ENCODE data around the gene PCDH9. TPM values are rescaled to one million over a fixed set of nuclear protein-coding genes. Genes with fewer than 3 reads are reported as not detected.

Gene PCDH9
- total RNA-seq, 2 donors from 2014 or later = 0.44 to 1.0 TPM

DNA sequence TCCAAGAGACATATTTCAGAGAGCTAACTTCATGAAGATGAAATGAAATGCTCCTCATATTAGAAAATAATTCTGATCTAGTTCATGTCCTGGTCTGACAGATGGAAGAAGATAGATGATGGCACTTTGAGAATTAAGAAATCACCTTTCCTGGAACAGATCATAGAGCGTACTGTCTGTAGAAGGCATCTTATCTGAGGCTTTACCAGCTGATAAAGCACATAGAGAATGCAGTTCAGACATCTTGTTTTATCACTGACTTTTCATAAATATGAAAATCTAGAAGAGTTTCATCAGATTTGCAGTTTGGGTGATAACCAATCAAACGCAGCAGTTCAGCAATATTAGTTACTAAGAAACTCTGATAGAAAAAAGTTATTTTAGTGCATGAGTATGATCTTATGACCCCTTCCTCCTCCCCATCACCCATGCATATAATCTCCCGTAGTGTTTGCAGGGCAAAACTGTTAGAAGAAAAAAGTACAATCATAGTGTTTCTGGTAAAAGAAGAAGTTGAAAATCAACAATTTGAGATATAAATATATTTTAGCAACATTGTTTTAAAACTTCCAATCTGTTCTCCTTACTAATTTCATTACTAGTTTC lies 585.2 kb downstream of the PCDH9 start:
- Histone ChIP-seq H3K9ac (ENCODE audit: low read depth in 2 of 2, low read length in 2 of 2) (no peak overlapping the region), H3K9me3 (no peaks in the 10 kb centered on the region), H3K4me3 (no peak overlapping the region), H3K4me1 (no peaks in the 10 kb centered on the region), H3K27me3 (no peaks in the 10 kb centered on the region), H3K36me3 (no peaks in the 10 kb centered on the region), H3K27ac (no peak overlapping the region)
- no peak for DNase-seq
- intact Hi-C loops (cut with DNase I) = no loop called here
- TF ChIP-seq CTCF (IDR thresholded peaks at IDR 0.05) = no peak

DNA sequence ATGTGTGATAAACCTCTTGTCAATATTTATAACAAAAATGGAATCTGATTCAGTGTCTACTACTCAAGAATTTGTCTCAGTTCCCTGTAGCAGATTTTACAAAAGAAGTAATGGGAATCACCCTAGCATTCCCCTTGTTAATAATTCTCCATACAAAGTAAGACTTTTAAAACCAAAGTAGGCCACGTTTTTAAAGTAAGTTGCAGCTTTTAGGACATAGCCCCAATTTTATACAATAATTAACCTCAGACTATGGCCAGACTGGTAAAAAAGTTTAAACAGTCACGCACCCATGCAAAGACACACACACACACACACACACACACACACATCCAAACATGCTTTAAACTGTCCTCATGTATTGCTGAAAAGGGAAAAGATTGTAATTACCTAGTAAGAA lies 589.9 kb downstream of the PCDH9 start:
- Histone ChIP-seq H3K9me3 (no peaks in the 10 kb centered on the region), H3K9ac (ENCODE audit: low read depth in 2 of 2, low read length in 2 of 2) (no peak overlapping the region), H3K36me3 (no peaks in the 10 kb centered on the region), H3K4me3 (no peak overlapping the region), H3K4me1 (no peaks in the 10 kb centered on the region), H3K27ac (no peak overlapping the region), H3K27me3 (no peaks in the 10 kb centered on the region)
- intact Hi-C loops (cut with DNase I) = no loop called here
- no peak for TF ChIP-seq CTCF (IDR thresholded peaks at IDR 0.05)
- DNase-seq = no peak

GRCh38 chr13:66639044-66639443 lies 591.1 kb downstream of the PCDH9 start:
- H3K36me3 ChIP-seq = no peaks in the 10 kb centered on the region
- intact Hi-C loops (cut with DNase I) = no loop called here
- no peaks in the 10 kb centered on the region for H3K9me3 ChIP-seq
- no peaks in the 10 kb centered on the region for H3K4me1 ChIP-seq
- no peak overlapping the region for H3K27ac ChIP-seq
- no peaks in the 10 kb centered on the region for H3K27me3 ChIP-seq
- H3K9ac ChIP-seq (ENCODE audit: low read depth in 2 of 2, low read length in 2 of 2) = no peak overlapping the region
- DNase-seq = no peak
- H3K4me3 ChIP-seq = no peak overlapping the region
- TF ChIP-seq CTCF (IDR thresholded peaks at IDR 0.05) = no peak

DNA sequence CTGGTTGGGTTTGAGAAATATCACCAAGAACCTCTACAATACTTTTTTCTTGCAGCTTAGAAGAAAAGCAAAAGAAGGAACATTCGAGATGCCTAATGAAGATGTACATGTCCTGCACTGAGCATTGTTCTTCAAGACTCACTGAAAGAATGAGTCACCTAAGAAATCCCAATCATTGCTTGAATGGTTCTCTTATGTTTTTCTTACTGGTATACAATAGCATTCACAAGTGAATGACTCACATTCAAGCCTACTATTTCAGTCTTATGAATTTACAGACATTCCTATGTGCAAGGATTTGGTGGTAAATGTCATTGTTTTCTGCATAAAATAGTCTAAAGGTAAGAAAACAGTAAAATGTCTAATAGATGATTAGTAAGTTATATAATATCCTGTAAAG lies 594.6 kb downstream of the PCDH9 start:
- TF ChIP-seq CTCF (IDR thresholded peaks at IDR 0.05) = no peak
- H3K4me1 ChIP-seq = no peaks in the 10 kb centered on the region
- H3K27ac ChIP-seq = no peak overlapping the region
- no peaks in the 10 kb centered on the region for H3K9me3 ChIP-seq
- H3K36me3 ChIP-seq = no peaks in the 10 kb centered on the region
- intact Hi-C loops (cut with DNase I) = no loop called here
- DNase-seq = no peak
- H3K4me3 ChIP-seq = no peak overlapping the region
- H3K9ac ChIP-seq (ENCODE audit: low read depth in 2 of 2, low read length in 2 of 2) = no peak overlapping the region
- H3K27me3 ChIP-seq = no peaks in the 10 kb centered on the region

DNA sequence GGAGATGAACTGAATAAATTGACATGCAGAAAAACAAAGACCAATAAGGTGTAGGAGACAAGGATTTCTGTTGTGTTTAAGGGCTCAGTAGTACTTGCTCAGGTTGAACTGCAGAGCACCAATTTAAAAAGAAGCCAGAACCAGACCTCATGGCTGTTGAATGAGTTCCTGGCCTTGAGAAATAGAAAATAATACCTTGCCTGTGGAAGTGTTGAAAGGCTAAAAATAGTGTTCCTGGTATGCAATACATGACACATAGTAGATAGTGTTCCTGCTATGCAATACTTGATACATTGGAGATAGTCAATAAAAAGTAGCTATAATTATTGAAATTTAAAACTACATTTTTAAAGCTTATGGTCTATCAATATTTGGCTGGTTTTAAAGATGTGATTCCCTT lies 595.8 kb downstream of the PCDH9 start:
- Histone ChIP-seq H3K27me3 (no peaks in the 10 kb centered on the region), H3K4me1 (no peaks in the 10 kb centered on the region), H3K4me3 (no peak overlapping the region), H3K27ac (no peak overlapping the region), H3K9me3 (no peaks in the 10 kb centered on the region), H3K9ac (ENCODE audit: low read depth in 2 of 2, low read length in 2 of 2) (no peak overlapping the region), H3K36me3 (no peaks in the 10 kb centered on the region)
- intact Hi-C loops (cut with DNase I) = no loop called here
- DNase-seq = no peak
- no peak for TF ChIP-seq CTCF (IDR thresholded peaks at IDR 0.05)
